Effector CD4-positive, alpha-beta T cell (primary cell): Measurements from ENCODE around the gene DCST2.
A peak's percentile ranks its signal among the peaks of the same experiment; 100 is the strongest.
"Not testable (repeated sequence)": the region's sequence is repeated elsewhere in the genome, so short reads cannot be mapped to it uniquely, and the experiment has no call there.

Source experiments
- DNase-seq: peaks from one replicate; pipeline ENCODE4 v3.0.0-alpha.2; 2020

The DCST2 gene

GRCh38 chr1:154995301-154995983 is 38.1 kb downstream of the DCST2 start:
- DNase-seq: not testable (repeated sequence)

DNA sequence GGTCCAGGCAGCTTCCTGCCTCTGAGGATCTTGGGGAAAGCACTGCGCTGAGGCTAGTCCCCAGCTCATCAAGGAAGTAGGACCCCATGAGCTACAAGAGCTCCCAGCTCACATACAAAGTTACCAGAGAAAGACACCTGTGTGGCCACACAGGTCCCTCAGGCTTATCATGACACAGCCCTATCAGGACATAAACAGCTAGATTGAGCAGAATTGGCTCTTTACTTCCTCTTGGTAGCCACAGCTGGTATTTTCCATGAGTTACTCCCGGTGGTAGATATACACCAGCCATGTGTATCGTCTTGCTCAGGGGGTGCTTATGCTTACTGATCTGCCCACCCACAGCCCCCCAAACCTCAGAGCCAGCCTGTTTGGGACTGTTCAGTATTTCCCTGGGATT is 39.0 kb downstream of the DCST2 start:
- DNase-seq: no peak

DNA sequence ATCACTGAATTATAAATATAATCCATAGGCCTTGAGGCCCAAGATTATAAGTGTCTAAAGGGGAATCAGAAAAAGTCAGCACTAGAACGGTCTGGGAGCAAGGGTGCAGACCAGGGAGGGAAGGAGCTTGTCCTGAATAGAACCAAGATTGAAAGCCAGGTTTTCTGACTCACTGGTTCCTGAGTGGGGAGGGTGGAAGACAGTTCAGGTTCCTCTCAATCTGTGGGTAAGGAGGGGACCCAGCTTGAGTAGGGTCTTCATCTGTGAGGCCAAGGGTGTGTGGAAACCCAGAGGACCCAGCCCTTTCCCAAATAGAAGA is 39.4 kb downstream of the DCST2 start:
- no peak for DNase-seq

DNA sequence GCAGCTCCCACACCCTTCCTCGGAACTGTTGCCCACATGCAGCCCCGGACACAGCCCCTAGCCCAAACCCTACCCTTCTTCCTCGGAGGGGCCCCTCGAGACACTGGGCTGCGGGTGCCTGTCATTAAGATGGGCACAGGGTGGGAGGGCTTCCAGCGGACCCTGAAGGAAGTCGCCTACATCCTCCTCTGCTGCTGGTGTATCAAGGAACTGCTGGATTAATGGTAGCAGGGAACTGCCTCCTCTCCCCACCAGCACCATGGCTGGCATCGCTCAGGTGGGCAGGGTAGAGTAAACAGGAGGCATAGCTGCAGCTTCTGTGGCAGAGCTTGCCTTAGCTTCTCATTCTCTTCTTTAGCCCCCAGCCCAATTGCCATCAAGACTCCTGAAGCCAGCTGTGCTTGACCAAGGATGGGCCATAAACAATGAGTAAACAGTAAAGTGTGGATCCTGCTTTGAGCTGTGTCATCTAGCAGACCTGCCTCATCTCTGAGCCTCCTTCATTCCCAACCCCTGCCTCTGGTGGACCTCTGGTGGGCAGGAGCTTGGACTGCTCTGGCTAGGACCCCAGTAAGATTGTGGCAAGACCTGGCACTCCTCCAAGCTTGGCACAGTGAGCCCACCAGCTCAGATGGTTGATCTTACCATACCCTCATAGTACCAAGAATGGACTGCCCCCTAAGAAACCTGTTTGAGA is 39.9 kb downstream of the DCST2 start, which contains the start of gene LENEP:
LENEP (plus strand) TSS at position 15 of the 697 bp plus-strand sequence; CDS start at position 37, 22 bp downstream.
- DNase-seq: no peak

DNA sequence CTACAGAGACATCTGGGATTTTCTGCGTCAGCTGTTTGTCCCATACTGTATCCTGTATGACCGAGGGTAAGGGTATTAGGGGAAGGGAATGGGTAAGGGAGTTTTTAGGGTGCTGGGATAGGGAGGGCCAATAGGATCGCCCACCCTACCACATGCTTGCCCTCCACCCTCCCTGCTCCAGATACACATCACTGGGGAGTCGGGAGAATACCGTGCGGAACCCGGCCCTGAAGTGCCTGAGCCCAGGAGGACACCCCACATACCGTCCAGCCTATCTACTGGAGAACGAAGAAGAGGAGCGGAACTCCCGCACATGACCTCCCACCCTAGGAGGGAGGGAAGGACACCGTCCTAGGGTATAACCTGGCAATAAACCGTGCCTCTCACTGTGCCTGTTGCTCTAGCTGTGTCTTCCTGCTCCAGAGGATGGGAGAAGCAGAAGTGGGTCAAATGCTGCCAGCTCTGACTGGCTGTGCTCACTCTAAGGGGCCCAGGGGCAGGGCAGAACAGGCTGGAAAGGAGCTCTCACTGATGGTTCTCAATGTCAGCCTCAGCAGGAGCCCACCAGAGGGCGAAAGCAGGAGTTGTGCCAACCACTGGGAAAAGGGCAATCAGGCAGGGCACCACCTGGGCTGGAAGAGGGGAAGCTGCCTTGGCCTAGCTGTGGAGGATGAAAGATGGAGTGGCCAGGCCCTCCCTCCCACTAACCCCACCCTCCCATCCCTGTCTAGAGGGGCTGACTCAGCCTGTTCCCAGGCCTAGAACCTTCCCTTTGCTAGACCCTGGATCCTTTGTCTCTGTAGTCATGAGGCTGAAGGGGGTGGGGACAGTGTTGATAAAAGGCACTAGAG is 40.6 kb downstream of the DCST2 start:
- no peak for DNase-seq

DNA sequence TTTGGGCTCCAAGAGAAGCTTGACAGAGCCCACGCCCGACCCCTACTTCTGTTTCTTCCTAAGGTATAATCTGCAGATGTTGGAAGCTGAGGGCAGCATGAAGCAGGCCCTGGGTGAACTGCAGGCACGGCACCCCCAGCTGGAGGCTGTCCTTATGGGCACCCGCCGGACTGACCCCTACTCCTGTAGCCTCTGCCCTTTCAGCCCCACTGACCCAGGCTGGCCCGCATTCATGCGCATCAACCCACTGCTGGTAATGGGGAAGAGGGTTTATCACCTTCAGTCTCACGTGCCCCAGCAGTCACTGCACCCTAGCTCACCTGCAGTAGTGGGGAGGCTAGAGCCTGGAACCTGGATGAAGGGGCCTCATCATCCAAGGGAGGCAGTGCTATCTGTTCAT is 43.3 kb downstream of the DCST2 start:
- no peak for DNase-seq

DNA sequence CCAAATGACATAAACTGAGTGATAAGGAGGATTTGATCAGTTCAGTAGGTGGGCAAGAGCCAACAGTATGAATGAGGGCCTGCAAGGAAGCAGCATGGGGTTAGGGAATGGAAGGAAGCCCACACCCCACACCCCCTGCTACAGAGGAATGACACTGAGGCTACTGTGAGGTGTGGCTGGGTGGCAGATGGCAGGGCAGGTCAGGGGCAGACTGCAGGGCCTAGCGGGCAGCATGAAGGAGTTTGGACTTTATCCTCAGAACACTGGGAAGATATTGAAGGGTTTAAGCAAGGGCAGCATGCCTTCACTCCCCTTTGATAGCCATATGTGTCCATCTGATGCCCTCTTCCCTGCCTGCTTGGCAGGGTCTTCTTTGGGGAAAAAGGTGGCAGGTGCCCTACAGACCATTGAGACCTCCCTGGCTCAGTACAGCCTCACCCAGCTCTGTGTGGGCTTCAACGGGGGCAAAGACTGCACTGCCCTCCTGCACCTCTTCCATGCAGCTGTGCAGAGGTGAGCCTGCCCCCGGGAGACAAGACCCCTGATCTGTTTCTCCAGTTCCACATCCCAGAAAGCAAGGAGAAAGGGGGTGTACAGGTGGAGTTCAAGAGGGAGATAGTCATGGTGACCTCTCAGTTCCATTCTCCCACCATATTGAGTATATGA is 44.3 kb downstream of the DCST2 start:
- no peak for DNase-seq

DNA sequence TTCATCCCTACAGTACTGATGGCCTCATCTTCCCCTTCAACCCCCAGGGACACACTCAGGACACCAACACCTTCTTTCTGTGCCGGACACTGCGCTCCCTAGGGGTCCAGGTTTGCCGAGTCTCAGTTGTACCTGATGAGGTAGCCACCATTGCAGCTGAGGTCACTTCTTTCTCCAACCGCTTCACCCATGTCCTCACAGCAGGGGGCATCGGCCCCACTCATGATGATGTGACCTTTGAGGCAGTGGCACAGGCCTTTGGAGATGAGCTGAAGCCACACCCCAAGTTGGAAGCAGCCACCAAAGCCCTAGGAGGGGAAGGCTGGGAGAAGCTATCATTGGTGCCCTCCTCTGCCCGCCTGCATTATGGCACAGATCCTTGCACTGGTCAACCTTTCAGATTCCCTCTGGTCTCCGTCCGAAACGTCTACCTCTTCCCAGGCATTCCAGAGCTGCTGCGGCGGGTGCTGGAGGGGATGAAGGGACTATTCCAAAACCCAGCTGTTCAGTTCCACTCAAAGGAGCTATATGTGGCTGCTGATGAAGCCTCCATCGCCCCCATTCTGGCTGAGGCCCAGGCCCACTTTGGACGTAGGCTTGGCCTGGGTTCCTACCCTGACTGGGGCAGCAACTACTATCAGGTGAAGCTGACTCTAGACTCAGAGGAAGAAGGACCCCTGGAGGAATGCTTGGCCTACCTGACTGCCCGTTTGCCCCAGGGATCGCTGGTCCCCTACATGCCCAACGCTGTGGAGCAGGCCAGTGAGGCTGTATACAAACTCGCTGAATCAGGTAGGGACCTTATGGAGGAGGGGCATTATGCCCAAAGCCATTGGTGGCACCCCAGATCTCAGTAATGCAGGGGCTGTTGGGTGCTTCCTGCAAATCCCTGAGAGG is 45.3 kb downstream of the DCST2 start:
- no peak for DNase-seq

- DNase-seq: no peak
These were observed 46.3 kb downstream of the DCST2 start for GRCh38 chr1:154987326-154987725.

- DNase-seq: not testable (repeated sequence)
These were observed 46.8 kb downstream of the DCST2 start for GRCh38 chr1:154986736-154987135.

GRCh38 chr1:154983776-154984466 is 49.7 kb downstream of the DCST2 start:
- no peak for DNase-seq

DNA sequence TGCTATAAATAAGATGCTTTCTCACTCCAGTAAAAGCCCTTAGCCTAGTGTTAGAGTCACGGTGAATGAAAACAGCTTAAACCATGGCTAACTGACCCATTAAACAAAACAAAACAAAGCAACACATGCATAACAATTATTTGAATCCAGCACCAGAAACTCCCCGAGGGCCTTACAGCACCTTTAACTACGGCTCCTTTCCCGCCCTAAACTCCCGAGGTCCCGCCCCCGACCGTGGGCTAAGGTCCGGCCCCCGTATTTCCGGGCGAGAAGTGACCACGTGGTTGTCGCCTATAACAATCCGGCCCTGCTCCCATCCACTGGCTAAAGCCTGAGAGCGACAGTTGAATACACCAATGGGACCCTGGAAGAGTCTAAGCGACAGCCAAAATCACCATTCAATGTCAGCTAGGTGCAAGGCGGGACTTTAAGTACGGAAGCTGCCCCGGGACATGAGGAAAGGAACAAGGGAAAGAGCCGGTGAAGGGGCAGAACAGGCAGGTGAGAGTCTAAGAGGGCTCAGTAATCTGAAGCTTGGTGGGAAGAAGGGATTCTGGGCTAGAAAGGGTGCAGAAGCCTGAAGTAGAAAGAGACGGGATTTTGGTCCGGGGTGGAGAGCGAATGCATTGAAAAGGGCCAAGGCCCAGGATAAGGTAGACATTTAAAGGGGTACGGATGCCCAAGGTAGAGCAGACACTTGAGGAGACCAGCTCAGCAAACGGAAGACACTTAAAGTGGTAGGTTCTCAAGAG is 50.5 kb downstream of the DCST2 start, which contains the start of gene FLAD1:
FLAD1 (plus strand) TSS at position 448 of the 752 bp plus-strand sequence. CDS start 351 bp downstream, outside the sequence.
- peak; percentile 95 for DNase-seq

- DNase-seq: no peak
These were observed 51.2 kb downstream of the DCST2 start for GRCh38 chr1:154982341-154982740.

GRCh38 chr1:154978360-154978759 is 55.2 kb downstream of the DCST2 start:
- no peak for DNase-seq

GRCh38 chr1:154977762-154978161 is 55.8 kb downstream of the DCST2 start:
- not testable (repeated sequence) for DNase-seq

GRCh38 chr1:154975409-154976059 is 58.0 kb downstream of the DCST2 start:
- DNase-seq: peak; percentile 32

- DNase-seq: peak; percentile 91
These were observed 58.7 kb downstream of the DCST2 start for GRCh38 chr1:154974808-154975408.

DNA sequence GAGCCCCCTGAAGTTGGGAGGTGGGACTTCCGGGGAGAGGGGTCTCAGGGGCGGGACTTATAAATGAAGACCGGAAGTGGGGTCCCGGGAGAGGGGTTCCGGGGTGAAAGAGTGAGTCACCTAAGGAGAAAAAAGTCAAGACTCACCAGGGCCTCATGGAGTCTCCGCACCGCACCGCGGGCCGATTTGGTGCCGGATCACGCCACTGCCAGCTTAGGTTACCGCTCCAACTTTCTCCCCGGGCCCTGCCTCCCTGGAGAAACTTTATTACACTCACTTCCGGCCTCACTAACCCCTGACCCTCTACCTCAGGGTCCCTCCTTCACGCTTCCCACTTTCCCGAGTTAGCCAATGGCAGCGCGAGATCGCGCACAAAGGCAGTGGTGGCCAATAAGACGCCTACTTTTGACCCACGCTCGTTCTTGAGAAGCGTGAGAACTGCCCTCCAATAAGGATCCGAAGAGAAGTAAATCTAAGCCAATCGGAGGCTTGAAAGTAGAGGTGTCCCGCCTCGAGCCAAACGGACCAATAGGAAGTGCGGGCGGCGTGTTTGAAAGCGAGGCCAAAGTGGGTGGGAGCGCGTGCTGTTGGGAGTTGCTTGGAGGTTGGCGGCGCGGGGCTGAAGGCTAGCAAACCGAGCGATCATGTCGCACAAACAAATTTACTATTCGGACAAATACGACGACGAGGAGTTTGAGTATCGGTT is 59.3 kb downstream of the DCST2 start, which contains the start of gene CKS1B:
CKS1B (plus strand) TSS at position 580 of the 706 bp plus-strand sequence; CDS start at position 645, 65 bp downstream.
- DNase-seq: peak; percentile 94
